G401.6 (cell line): ENCODE results near the gene RPL34.

ENCODE experiments used
- FAIRE-seq: peaks from 2 replicates; lab custom pipeline; 2012; peaks lifted over from hg19 to GRCh38; lab: Jason Lieb, UNC

RPL34 gene

DNA sequence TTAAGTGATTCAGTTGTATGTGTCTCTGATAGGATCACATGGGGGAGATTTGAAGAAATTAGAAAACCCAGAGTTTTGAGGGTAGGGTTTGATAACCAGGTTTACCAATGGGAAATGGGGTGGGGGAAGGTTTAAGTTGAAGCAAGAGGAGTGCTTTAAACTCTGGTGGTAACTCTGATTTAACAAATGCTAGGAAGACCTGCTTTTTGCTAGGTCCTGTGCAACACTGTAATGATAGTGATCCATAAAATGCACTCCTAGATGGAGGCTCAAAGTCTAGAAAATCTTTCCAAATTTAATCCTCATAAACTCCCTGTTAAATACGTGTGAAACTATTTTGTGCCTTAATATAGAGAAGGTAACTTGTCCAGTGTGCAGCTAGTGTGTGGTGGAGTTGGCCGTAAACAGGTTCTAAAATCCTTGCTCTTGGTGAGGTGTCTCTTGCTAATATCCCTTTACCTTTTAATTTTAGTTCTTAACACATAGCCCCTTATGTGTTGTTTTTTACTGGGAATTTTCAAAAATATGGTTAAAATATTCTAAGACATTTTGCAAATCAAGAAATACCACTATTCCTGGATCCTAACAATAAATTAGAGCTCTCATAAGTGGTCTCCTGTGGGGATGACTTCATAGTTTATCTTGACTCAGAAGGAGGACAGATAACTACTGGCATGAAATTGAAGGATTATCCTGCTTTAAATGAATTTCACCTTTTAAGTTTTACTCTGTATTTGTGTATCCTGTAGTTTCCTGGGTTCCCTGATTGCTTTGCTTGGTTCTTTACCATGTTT is 4.1 kb downstream of the RPL34 start:
- no peak for FAIRE-seq

- no peak for FAIRE-seq
Measured at GRCh38 chr4:108626056-108626455, 5.7 kb downstream of the RPL34 start.

DNA sequence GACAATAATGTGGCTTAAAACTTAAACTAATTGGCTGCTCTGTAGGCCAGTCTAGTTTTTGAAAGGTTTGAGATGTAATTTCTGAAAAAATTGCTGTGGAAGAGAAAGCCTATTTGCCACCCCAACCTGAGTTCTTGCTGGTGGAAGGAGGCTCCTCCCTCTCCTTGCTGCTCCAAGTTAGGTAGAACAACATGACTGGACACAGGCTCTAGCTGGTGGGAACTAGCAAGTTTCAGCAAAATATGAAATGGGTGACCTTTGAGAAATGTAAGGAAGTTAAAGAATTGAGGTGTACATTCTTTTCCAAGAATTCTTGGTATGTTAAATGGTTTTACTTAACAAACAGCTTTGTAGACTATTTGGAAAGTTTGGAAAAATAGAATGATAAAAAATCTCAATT is 8.0 kb downstream of the RPL34 start:
- FAIRE-seq, result peak; percentile 60

DNA sequence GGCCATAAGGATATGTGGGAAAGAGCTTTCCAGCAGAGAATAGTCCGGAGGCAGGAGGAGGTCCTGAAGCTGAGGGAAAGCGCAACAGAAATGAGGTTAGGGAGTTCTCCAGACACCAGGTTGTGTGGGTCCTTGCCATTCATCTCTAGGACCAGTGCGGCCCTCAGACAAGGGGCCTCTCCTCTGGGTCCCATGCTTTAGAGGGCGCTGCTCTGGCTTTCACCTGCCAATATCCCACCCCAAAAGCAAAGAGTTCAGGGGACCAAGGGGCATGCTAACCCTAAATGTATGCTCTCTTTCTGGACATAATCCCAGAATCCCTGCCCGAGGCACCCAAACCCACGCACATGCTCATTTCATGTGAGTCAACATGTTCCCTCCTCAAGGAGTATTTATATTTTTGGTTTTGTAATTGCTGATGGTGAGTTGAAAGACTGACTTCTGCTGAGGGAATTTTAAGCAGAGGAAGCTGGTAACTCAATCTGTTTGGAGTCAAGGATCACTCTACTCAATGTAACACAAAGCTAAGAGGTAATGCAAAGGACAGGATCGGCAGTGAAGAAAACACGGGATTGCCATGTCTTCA is 14.8 kb downstream of the RPL34 start:
- peak; percentile 23 for FAIRE-seq

DNA sequence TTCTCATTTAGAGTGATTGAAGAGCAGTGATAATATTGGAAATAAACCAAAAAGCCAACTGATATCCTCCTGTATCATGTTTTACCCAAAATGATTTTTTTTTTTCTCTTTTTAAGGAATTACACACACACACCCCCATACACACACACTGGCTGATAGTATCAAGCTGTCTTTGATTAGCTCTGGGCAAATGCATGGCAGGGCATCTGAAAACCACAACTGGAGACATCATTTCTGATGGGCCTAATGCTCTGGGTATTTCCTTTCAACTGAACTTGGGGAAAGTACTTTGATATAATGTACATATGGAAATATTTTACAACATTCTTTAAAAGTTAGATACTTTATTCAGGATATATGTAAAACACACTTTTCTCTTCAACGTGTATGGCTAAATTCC is 15.9 kb downstream of the RPL34 start:
- no peak for FAIRE-seq

- FAIRE-seq, result peak; percentile 56
Measured at GRCh38 chr4:108637856-108638255, 17.5 kb downstream of the RPL34 start.

GRCh38 chr4:108644237-108644636 is 23.9 kb downstream of the RPL34 start:
- no peak for FAIRE-seq

GRCh38 chr4:108646706-108647105 is 26.3 kb downstream of the RPL34 start:
- no peak for FAIRE-seq

GRCh38 chr4:108649863-108650211 is 29.5 kb downstream of the RPL34 start:
- no peak for FAIRE-seq

DNA sequence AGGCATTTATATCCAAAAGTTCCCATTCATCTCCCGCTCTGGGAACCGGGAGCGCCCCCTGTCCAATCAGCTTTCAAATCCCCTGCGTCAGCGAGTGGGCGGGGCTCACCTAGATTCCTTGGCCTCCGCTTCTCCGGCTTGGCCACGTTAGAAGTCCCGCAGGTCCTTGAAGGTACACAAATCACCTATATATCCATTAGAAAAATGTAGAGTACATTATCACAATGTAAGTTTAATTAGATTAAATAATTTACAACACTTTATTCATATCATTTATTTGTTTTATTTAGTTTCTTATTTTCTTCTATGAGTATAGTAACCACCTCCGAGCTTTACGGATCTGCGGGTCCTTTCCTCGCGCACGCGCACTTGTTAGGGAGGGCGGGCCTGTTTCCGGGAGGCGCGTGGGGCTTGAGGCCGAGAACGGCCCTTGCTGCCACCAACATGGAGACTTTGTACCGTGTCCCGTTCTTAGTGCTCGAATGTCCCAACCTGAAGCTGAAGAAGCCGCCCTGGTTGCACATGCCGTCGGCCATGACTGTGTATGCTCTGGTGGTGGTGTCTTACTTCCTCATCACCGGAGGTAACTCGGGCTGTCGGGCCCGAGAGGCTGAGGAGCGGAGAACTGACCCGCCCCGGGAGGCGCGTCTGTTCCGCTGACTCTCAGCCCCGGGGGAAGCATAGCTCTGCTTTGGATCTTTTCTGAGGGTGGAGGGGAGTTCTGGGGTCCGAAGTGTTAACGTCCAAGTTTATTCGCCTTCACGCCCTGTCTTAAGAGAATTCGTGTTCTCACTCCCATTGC is 30.0 kb downstream of the RPL34 start, which contains the start of gene OSTC:
TSS of gene OSTC (plus strand) at position 388 of the 802 bp plus-strand sequence. CDS start at position 445, 57 bp downstream.
- peak; percentile 98 for FAIRE-seq

- no peak for FAIRE-seq
Measured at GRCh38 chr4:108651014-108651791, 30.8 kb downstream of the RPL34 start.

- no peak for FAIRE-seq
Measured at GRCh38 chr4:108662629-108663028, 42.3 kb downstream of the RPL34 start.

GRCh38 chr4:108674356-108674977 is 54.1 kb downstream of the RPL34 start:
- no peak for FAIRE-seq
